Left cardiac atrium (tissue), 4 donors: ENCODE data around the gene ENTREP1. TPM values are rescaled to one million over a fixed set of nuclear protein-coding genes. Genes with fewer than 3 reads are reported as not detected.
"Not testable (repeated sequence)": the region's sequence is repeated elsewhere in the genome, so short reads cannot be mapped to it uniquely, and the experiment has no call there.

ENCODE experiments used
- ATAC-seq, 2 donors: fragments of 200-7000 bp; cut with Tn5 transposase; one replicate each; pipeline ENCODE4 v1.9.1; 2020; ENCODE audit warnings: mild to moderate bottlenecking in 2 of 2, moderate library complexity in 2 of 2
- DNase-seq: peaks from one replicate; pipeline ENCODE4 v3.0.0-alpha.2; 2020
- intact Hi-C, 2 donors: fragments of 100-400 bp; cut with DNase I; formaldehyde crosslinking; loops; one replicate each; pipeline versions ENCODE4 v1.14.1 to v1.15.1; 2022 to 2023
- total RNA-seq, 2 donors: library from RNA; stranded (reverse); fragmentation: NEBNext Ultra II Directional; extraction: Animal tissue kit (Norgen Biotek cat#: 25700); gene quantifications; one replicate each; pipeline ENCODE4 v1.2.1, GENCODE V29; 2021
- donor health status: DM: no; HTN: yes; CAD: no.
- donor health status: DM: no; HTN: yes; CAD: no; lungs with severe emphysema.
- donor health status: DM: yes; HTN: yes; CAD: no.
- donor health status: Dilated cardiomyopathy.

Gene ENTREP1
- total RNA-seq, 2 donors from 2014 or later: 12.0 to 16.4 TPM

DNA sequence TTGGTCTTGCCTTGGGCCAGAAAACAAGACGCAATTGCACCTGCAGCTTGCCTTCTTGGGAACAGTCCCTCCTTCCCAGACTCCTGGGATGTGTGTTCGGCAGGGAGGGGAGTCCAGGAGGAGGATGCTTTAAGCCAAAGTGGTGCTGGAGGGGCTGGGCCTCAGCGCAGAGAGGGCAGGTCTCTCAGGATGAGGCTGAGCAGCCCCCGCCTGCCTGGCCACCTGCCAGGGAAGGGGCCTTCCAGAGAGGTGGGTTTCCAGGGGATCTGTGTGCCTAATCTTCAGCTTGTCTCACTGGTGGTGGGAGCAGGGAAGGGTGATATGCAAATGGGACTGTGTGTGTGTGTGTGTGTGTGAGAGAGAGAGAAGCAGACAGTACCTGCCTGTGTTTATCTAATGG lies 105.2 kb downstream of the ENTREP1 start:
- no peak for ATAC-seq
- intact Hi-C loops: no loop called here
- DNase-seq: no peak

DNA sequence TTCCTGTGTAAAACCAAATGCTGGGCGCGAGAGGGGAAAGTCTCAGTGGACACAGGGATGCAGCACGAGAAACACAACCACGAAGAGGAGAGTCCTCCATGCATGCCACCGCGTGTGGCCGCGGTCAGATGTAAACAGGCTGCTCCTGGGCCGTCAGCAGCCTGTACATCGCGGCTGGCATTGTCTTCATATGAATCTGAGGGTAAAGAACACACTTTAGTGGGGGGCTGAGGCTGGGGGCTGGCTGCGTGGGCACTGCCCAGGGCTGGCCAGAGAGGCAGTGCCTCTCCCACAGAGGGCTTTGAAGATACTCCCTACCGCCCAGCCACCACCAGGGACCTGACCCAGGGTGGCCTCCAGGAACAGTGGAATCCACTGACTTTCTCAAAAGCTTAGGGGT lies 106.2 kb downstream of the ENTREP1 start:
- no peak for ATAC-seq
- intact Hi-C loops: no loop called here
- DNase-seq: no peak

DNA sequence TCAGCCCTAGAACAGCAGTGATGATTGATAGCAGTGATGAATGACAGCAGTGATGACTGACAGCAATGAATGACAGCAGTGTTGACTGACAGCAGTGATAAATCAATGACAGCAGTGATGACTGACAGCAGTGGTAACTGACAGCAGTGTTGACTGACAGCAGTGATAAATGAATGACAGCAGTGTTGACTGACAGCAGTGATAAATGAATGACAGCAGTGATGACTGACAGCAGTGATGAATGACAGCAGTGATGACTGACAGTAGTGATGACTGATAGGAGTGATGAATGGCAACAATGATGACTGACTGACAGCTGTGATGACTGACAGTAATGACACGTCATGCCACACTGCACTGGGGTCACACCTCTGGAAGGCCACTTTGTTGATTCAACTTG lies 106.8 kb downstream of the ENTREP1 start:
- DNase-seq (no peak), ATAC-seq (no peak)
- intact Hi-C loops: no loop called here

DNA sequence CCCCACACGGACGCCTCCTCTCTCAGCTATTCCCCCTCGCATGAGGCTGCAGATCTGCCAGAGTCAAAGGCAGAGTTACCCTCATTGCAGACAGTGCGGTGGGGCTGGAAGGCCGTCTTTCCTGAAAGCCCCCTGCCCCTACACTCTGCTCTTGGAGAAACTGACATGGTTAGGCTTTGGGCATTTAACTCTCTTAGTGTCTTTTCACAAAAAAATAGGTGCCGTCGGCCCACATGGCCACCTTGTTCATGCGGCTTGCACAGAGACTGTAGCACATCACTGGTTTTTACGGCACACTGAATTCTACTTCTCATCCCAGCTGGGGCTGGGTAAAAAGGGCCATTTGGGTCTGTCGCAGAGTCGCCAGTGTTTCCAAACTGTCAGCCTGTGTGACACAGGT lies 107.6 kb downstream of the ENTREP1 start:
- no peak for ATAC-seq
- intact Hi-C loops: no loop called here
- no peak for DNase-seq

DNA sequence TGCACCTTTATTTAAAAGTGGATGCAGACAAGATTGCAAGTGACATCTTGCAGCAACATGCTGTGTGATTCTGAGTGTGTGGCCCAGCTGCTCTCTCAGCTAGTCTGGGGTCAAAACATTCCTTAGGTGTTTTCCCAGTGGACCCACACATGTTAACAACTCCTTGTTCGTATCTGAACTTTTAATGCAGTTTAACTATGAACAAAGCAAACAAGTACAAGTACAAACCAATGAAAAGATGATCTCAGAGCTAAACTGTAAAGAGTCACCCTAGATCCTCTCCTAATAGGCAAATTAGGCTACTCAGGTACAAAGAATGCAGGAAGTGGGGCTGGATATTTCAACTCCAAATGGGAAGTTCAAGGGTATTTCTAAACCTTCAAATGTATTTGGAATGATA lies 108.4 kb downstream of the ENTREP1 start:
- DNase-seq (no peak), ATAC-seq (no peak)
- intact Hi-C loops: no loop called here

DNA sequence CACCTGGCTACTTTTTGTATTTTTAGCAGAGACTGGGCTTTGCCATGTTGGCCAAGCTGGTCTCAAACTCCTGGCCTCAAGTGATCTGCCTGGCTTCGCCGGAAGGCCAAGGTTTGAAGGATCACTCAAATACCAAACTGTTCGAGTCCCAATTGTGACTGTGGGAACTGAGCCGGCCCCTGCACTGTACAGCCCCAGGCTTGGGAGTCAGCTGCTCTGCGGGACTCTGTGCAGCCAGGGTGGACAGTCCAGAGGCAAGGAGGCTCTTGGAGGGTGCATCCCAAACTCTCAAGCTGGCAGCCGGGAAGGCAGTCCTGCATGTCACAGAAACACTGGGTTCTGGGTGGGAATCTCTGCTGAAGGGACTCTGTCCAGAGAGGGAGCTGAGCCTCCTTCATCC lies 109.0 kb downstream of the ENTREP1 start:
- no peak for ATAC-seq
- intact Hi-C loops: no loop called here
- DNase-seq: no peak

DNA sequence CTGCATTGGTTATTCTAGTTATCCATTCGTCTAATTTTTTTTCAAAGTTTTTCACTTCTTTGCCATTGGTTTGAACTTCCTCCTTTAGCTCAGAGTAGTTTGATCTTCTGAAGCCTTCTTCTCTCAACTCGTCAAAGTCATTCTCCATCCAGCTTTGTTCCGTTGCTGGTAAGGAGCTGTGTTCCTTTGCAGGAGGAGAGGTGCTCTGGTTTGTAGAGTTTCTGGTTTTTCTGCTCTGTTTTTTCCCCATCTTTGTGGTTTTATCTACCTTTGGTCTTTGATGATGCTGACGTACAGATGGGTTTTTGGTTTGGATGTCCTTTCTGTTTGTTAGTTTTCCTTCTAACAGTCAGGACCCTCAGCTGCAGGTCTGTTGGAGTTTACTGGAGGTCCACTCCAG lies 114.6 kb downstream of the ENTREP1 start:
- ATAC-seq, intact Hi-C loops, DNase-seq: not testable (repeated sequence)

DNA sequence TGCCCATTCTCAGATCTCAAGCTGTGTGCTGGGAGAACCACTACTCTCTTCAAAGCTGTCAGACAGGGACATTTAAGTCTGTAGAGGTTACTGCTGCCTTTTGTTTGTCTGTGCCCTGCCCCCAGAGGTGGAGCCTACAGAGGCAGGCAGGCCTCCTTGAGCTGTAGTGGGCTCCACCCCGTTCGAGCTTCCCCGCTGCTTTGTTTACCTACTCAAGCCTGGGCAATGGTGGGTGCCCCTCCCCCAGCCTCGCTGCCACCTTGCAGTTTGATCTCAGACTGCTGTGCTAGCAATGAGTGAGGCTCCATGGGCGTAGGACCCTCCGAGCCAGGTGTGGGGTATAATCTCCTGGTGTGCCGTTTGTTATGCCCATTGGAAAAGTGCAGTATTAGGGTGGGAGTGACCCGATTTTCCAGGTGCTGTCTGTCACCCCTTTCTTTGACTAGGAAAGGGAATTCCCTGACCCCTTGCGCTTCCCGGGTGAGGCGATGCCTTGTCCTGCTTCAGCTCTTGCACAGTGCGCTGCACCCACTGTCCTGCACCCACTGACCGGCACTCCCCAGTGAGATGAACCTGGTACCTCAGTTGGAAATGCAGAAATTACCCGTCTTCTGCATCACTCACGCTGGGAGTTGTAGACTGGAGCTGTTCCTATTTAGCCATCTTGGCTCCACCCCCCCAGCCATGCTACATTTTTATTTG lies 115.4 kb downstream of the ENTREP1 start:
- intact Hi-C loops, ATAC-seq, DNase-seq: not testable (repeated sequence)

Other genes starting within 250 kb of the ENTREP1 start
- gene TJP2, start 150.9 kb upstream of the ENTREP1 start, total RNA-seq: 10 to 100 TPM; 46.2 to 51.6 TPM